HCEC 1CT (cell line): ENCODE data around the gene FOXP1.
A peak's percentile ranks its signal among the peaks of the same experiment; 100 is the strongest.

Source experiments
- DNase-seq: peaks from one replicate; pipeline ENCODE4 v3.0.0-alpha.2; 2017

FOXP1 gene

DNA sequence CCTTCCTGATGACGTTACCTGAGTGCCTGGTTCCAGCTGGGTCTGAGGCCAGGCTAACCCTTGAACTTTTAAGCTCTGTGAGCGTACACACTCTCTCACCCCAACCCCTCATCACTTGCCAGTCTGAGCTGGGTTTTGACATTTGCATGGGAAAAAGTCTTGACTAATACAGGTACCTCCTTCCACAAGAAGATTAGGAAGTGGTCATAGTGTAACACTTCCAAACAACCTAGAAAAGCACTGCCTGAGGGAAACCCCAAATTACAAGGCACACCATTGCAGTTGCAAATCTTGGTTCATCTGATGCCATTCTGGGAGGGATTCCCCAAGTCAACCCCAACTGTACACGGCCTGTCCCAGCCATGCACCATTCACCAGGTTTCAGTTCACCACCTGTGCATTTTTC, 499.8 kb downstream of the FOXP1 start:
- no peak for DNase-seq

DNA sequence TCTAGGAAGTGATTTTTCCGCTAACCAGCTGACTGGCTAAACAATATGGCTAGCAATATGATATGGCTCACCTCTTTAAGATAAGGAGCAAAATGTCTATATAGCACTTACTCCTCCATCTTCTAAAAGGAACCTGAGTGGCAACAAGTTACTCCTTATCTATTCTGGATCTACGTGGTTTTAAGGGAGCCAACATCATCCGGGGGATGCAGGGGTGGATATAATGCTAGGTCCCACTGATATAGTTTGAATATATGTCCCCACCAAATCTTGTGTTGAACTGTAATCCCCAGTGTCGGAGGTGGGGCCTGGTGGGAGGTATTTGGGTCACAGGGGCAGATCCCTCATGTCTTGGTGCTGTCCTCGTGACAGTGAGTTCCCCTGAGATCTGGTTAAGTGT, 500.7 kb downstream of the FOXP1 start:
- DNase-seq, result no peak

DNA sequence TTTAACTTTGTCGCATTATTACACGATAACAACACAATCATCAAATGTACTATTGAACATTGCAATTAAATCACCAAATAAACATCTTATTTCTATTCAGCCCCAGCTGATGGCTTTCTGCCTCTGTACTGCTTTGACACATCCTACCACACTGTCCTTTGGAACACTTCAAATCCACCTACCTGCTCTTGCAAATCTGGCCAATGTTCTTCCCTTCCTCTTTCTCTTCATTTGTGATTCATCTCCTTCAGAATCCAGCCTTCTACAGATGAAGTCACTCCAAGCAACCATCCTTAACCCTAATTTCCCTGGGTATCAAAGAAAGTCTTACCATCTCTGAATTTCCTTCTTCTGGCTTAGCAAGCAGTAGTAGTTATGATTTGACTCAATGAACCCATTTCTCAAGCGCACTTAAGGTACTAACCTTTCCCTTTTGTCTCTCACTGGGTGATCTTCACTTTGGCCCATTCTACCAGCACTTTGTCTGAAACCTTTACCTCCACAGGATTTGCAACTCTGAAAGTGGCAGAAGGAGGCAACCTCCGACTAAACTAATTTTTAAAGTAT, 502.9 kb downstream of the FOXP1 start:
- no peak for DNase-seq

DNA sequence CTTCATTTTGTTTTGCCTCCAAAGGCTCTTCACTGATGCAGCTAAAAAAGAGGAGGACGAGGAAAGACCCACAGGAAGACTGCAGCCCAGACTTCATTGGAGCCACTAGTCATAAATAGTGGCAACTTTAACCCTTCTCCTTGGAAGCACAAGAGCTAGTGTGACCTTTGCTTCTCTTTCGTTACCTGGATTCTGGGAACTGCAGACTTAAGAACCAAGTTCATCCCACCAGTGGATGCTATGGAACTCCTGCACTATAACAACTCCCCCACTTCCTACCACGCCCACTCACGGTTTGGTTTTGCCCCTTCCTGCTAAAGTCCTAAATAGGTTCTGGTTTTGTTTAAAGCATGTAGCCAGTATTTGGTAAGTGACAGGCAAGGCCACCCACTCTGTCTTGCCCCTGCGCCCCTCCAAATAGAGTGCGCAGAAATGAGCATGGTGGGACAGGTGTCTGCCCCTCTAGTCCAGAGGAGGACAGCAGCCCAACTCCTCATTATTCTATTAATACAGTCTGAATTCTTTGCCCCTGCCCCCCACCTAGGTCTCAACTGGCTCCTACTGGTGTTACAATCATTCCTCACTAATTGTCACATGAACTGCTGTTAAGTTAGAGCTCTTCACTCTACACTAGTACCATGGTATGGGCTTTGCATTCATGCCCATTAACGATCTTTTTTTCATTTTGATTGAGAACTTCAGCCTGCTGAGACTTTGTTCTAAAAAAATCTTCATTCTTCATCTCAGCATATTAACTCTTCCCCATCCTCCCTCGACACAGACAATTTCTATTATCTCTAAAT, 504.6 kb downstream of the FOXP1 start:
- no peak for DNase-seq

DNA sequence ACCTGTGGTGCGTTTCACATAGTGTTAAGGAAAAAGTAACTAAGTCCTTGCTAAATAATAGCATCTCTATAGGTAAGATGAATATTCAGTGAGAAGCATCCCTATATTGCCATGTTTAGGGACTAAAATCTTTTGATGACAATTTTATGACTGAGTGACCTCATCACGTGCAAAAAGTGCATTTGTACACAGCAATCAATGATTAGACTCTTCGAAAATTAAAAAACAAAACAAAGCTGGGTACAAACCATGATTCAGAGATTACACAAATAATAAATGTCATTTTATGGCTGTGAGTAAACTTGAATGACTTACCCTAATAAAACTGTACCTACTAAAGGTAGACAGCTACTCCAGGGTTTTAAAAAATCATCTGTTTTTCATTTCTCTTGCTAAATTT, 505.3 kb downstream of the FOXP1 start:
- DNase-seq, result no peak

DNA sequence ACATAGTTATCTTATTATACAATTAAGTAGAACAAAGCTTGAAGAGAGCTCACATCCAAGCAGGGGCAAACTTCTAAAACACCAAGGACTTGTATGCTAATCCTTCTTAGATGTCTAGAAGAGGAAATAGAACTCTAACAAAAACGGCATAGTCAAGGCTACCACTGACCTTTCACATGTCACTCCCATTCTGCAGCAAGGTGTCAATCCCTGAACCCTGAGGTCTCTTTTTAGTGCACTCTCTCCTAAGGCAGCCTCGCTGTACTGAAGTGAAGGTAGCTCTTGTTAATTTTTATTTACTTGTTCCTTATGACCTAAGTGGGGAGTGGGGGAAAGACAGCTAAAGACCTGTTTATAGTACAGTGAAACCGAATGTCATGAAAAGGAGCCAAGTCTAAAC, 506.5 kb downstream of the FOXP1 start:
- DNase-seq, result no peak

DNA sequence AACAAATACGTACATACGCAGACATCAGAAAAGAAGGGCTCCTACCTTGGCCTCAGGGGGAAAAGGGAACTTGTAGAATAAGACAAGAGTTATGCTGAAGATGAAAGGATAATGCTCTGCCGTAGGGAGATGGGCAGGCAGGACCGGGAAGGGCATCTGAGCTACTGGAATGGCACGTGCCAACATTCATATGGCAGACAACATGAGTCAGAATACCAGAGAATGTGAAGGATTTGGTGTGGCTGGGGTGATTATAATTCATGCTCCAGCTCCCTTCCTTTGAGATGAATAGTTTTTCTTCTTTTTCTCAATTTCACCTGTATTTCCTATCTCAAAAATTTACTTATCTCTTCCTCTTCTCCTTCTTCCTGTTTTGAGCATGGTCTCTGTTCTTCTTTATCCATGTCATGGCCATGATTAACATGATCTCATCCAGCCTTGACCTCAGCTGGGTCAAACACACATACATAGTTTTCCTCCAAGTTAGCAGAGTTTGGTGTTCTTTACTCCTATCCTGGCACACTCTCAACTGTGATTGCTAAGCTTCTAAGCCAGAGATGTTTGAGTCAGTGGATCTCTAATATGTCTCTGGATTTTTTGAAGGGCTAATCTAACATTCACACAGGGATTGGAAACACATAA, 507.0 kb downstream of the FOXP1 start:
- peak; percentile 81 for DNase-seq

DNA sequence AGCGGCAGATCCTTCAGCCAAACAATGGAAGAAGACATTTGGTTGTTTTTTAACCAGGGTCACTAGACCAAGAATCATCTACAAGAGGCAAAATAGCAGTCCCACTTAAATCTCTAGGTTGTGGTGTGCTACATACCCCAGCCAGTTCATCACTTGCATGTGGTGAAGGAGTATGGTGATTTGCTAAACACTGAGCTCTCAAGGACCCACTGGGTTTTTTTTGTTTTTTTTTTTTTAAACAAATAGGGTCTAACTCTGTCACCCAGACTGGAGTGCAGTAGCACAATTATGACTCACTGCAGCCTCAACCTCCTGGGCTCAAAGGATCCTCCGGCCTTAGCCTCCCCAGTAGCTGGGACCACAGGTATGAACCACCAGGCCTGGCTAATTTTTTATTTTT, 508.0 kb downstream of the FOXP1 start:
- no peak for DNase-seq

DNA sequence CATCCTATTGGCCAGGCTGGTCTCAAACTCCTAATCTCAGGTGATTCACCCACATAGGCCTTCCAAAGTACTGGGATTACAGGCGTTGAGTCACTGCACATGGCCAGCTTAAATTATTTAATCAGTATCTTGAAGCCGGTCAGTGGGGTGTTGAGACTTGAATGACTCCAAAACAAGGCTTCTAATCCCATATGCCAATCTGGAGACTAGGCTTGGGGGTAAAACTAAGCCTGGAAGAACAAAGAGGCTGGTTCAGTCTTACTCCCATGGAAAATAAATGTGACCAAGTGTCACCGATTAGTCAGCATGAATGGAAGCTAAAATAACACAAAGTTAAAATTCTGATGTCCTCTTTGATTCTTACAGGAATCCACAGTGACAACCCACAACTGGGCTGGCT, 509.1 kb downstream of the FOXP1 start:
- no peak for DNase-seq

DNA sequence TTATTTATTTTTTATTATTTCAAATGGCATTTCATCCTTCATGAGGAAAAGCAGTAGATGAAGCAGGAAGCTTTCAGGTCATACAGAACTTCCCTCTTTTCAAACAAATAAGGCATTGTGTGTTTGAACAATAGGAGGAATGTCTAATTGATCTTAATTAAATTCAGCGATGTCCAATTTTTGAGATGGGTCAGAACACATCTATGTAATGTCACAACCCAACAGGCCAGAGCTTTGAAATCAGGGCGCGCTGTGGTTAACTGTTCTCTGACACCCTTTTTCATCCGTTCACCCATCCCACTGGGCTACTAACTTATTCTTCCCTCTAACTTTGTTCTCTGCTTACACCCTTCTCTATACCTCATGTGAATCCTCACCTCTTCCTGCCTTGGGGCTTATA, 510.5 kb downstream of the FOXP1 start:
- no peak for DNase-seq

DNA sequence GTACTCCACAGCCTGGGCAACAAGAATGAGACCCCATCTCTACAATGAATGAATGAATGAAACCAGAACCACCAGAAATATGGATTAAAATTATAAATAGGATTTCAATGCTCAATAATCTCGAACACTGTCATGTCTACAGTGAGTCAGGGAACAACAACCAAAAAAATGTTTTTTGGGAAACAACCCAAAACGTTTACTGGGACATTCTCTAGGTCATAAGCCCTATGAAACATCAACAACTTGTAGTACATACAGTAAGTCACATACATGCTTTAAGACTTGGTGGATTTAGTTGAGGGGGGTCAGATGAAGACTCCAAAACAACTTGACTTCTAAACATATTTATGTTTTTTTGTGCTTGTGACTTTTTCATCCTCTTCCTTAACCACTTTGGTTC, 511.2 kb downstream of the FOXP1 start:
- peak; percentile 63 for DNase-seq

DNA sequence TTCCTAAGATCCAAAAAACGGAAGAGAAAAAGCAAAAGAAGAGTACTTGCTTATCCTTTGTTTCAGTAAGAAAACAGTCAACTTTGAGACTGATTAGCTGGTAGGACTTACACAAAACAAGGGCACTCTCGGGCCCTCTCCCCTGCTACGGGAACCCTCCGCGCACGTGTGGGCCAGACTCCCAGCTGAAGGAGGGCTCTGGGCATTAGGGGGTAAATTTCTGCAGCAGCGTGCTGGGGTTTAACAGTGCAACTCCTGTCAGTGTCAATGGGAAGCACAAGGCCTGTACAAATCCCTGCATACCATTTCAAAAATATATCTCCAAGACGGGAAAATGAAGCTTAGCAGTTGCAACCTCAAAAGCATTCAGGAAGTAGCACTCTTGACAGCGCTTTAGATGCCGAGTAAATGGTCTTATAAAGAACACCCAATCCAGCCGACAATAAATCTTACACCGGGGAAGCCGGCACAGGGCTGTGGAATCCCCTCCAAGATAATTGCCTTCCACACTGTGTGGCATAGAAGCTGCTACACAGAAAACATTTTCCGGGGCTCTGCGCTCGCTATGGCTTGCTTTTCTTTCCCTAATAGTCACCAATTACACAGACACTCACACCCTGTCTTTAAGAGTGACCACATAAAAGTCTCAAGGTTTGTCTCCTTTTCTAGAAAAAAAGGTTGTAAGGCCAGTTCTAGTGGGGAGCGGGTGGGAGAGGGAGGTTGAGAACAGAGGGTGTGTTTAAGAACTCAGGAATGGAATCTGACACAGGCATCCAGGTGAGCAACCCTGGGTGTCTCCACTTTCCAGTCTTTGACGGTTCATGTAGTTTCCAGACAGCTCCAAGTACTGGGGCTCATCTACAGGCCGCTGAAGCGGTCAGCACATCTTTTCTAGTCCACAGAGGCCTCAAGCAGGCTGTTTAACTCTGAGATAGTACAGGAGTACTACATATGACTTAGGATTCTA, 512.7 kb downstream of the FOXP1 start:
- DNase-seq, result no peak

DNA sequence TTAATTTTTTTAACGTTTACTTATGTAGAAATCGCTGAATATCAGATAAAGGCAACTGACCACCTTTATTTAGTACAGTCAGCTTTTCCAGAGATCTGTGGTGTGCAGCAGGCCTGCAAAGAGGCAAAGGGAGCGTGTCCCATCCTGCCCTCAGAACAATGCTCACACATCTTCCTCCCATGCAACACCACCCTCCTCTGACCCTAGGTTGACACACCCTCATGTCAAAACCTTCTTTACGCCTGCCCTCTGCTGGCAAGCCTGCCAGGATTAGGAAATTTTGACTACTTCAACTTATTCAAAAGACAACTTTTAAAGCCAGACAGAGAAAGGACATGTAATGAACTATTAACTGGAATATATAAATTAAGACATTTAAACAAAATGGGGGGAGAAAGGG, 513.7 kb downstream of the FOXP1 start:
- peak; percentile 67 for DNase-seq

DNA sequence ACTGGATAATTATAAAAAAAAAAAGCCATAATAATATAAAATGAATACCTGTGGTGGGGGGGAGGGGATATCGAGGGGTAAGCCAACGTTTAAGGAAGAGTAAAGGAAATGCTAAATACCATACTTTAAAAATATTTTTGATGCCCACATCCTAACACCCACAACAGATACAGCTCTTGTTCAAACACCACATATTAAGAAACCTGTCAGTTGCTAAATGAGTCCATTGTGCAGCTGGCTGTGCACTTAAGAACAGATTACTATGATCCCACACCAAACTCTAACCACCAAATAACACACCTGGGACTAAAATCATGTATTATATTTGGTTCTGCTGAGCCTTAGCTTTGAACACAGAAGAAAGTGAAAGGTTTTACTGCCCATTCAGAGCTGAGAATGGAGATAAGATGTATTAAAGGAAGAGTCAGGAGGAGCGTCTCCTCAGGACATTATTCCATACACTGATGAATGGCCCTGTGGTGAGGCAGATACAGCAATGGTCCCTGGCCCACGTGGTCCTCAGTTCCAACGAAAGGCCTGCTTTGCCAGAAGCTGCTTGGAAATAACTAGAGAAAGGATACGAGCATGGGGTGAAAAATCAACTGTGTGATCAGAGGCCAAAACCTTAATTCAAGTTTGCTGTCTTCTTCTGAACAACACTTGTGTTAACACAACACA, 515.4 kb downstream of the FOXP1 start:
- DNase-seq, result no peak

DNA sequence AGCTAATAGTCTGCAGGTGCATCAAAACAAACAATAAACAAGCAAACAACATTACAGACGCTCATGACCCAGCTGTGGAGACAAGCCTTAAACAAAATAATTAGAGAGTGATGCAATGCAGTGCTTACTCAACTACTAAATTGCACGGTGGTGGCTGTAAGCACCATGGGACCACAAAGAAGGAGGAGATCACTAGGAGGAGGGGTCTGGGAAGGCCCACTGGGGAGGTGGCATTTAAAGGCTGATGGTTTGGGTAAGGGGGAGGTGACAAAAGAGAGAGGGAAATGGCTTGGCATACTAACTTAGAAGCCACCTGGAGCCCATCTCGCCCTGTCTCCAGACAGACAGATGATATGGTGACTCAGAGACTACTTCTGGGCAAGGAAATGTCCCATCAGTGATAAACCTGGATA, 516.7 kb downstream of the FOXP1 start:
- peak; percentile 54 for DNase-seq

DNA sequence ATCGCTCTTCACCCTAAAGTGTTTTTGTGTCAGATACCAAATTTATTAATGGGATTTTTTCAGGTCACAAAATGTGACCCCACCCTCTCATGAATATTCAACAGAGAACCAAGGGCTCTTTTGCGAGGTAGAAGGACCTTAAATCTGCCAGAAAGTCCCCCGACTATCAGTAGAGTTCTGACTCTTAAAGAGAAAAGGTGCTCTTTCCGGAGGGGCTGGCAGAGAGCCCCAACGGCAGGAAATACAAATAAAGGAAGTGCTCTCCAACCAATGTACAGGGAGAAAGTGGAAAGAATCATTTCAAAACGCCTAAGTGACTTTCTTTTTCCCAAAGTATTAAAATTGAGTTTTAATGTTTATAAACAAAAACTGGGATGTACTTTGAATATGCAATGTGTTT, 517.2 kb downstream of the FOXP1 start:
- no peak for DNase-seq

DNA sequence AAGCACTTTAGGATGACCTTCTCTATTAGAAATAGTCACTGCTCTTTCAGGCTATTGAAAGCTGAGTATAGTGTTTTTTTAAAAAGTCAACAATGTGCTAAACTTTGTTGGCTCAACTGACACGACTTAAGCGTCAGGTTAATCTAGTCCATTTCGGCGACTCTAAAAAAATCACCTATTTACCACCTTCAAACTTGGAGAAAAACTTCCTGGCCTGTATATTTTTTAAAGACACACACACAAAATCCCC, 517.8 kb downstream of the FOXP1 start:
- DNase-seq, result no peak

DNA sequence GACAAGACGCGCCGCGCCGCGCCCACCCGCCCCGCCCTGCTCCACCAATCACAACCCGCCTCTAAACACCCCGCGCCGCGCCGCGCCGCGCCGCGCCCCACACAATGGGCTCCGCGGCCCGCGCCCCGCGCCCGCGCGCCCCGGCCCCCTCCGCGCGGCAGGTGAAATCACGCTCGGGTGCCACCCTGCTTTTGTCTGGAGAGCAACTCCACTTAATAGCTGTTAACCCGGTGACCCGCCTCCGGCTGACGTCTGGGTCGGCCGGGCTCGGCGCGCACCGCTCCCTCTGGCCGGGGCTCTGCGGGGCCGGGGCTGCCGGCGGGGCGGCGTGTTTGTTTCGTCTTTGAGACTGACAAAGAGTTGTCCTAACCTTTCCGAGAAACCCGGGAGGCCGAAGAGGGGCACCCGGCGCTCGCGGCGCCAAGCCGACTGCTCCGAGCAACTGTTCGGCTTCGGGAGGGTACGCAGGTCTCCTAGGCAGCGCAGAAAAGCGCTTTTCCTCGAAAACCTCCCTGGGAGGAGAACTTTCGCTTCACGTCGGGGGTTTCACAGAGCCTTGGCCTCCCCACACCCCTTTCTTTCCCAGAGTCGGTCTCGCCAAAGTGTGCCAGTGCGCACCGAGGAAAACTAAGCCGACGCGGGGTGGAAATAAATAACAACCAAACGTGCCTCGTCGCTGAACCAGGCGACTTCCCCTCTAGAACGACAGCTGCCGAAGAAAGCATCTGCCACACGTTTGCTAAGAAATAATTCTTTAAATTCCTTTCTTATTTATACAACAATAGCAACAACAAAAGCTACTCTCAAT, 518.4 kb downstream of the FOXP1 start:
- peak; percentile 34 for DNase-seq

DNA sequence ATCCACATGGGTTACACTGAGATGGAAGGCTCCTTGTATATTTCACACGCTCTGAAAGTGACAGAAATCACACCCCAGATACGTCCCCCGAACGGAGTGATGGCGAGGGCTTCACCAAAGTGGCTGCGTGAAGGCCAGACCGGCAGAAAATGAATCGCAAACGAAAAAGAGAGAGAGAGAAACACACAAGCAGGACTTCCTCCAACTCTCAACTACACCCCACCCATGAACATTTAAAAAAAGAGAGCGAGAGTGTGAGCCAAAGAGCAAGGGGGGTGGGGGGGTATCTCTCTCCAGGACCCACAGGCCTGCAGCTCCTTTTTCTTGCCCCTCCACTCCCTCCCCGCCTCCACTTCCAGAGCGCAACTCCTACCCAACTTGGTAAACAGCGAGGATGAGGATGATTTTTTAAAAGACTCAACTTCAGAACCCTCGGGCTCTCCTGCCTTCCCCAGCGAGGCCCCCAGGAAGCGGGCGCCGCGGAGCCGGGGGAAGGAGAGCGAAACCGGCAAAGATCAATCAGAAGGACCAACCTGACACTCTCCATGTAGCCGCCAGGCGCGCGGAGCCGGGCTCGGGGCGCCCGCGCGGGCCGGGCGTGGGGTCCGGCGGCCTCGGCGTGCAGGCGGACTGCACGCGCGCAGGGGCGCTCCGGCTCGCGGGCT, 519.1 kb downstream of the FOXP1 start:
- DNase-seq, result peak; percentile 59

DNA sequence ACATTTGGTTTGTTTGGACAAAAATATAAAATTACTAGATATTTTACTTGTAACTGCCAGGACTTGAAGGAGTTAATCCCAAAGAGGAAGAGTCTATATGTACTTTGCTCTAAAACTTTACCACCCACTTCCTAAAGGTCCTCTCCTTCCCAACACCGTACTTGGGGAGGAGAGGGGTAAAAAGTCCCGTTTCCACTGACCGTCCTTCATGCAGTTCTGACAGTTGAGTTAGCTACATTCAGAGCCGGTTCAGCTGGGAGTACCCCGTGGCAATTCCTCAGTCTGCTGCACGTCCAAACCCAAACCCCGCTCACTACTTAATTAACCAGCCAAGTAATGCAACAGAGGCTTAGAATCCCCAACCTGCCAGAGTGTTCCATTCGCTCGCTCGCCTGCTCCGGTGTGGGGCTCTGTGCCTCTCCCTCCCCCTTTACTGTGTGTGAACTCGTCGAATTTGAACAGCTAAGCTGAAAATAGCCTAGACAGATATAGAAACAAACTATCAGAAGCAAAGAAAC, 519.7 kb downstream of the FOXP1 start:
- DNase-seq, result peak; percentile 52
